DMS 273 treated with DMSO at 0.1 percent for 48 hours (cell line): ENCODE data around the gene MECP2.

ENCODE experiments used
- DNase-seq: peaks from one replicate; lab custom pipeline; 2025; lab: John Stamatoyannopoulos, UW

MECP2 gene

DNA sequence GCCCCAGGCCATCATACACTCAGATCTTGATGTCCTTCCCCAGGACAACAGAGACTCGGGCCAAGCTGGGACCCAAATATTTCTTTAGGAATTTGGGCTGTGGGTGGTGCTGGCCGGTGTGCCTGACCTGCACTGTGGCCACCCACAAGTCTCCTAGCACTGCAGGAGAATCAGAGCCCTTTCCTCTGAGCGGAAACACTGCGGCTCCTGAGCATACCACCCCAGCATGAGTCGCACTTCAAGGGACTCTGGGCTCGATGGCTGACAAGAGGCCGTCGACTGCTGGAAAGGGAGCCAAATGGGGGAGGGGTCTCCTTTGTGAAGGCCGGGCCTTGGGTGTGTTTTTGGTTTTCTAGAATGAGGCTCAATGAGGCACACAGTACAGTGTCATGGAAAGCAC, 64.9 kb downstream of the MECP2 start:
- DNase-seq = no peak

DNA sequence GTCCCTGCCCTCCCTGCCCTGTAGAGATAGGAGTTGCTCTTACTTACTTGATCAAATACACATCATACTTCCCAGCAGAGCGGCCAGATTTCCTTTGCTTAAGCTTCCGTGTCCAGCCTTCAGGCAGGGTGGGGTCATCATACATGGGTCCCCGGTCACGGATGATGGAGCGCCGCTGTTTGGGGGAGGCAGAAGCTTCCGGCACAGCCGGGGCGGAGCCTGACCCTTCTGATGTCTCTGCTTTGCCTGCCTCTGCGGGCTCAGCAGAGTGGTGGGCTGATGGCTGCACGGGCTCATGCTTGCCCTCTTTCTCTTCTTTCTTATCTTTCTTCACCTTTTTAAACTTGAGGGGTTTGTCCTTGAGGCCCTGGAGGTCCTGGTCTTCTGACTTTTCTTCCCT, 65.4 kb downstream of the MECP2 start:
- no peak for DNase-seq

DNA sequence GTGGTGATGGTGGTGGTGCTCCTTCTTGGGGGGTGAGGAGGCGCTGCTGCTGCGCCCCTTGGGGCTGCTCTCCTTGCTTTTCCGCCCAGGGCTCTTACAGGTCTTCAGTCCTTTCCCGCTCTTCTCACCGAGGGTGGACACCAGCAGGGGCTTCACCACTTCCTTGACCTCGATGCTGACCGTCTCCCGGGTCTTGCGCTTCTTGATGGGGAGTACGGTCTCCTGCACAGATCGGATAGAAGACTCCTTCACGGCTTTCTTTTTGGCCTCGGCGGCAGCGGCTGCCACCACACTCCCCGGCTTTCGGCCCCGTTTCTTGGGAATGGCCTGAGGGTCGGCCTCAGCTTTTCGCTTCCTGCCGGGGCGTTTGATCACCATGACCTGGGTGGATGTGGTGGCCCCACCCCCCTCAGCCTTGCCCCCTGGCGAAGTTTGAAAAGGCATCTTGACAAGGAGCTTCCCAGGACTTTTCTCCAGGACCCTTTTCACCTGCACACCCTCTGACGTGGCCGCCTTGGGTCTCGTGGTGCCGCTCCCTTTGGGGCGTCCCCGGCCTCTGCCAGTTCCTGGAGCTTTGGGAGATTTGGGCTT, 66.7 kb downstream of the MECP2 start:
- DNase-seq = no peak

GRCh38 chrX:154030266-154030665, 67.3 kb downstream of the MECP2 start:
- DNase-seq = no peak

GRCh38 chrX:154029439-154029838, 68.1 kb downstream of the MECP2 start:
- DNase-seq = no peak

GRCh38 chrX:154028502-154029184, 68.9 kb downstream of the MECP2 start:
- DNase-seq = no peak

GRCh38 chrX:154027986-154028385, 69.5 kb downstream of the MECP2 start:
- DNase-seq = no peak

DNA sequence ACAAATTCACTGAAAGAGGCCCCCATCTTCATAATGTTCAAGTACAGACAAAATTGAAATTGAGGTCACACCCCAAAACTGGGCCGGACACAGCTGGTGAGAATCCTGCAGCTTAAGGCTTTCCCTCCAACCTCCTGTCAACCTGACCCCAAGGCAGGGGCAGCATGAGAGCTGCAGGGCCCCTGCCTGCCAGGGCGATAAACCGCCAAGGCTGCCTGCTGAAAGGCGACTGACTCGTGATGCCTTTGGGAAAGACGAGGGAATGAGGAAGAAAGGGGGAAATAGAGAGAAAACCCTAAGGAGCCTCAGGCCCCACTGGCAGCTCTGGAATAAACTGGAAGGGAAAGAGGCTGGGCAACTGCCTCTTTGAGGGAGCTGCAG, 70.5 kb downstream of the MECP2 start:
- no peak for DNase-seq

- DNase-seq = no peak
These were observed 71.1 kb downstream of the MECP2 start for GRCh38 chrX:154026136-154027021.

- DNase-seq = no peak
These were observed 72.3 kb downstream of the MECP2 start for GRCh38 chrX:154025230-154025629.

DNA sequence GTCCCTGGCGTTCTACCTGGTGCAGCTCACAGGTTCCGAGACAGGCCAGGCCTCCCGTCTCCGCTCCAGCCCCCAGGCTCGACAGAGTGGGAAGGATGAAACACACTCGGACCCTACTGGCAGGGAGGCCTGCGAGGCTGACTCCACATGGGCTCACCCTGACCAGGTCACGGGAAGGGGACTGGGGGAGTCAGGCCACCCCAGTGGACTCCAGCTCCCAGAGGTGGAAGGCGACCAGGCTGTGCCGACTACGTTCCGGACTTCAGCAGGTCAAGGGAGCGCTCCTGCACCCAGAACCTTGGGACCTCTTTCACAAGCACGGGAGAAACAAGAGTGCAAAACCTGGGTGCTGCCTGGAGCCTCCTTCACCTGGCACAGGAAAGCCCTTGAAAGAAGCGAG, 73.2 kb downstream of the MECP2 start:
- DNase-seq = no peak

- no peak for DNase-seq
These were observed 74.1 kb downstream of the MECP2 start for GRCh38 chrX:154023276-154024000.

- no peak for DNase-seq
These were observed 75.4 kb downstream of the MECP2 start for GRCh38 chrX:154022108-154022507.

DNA sequence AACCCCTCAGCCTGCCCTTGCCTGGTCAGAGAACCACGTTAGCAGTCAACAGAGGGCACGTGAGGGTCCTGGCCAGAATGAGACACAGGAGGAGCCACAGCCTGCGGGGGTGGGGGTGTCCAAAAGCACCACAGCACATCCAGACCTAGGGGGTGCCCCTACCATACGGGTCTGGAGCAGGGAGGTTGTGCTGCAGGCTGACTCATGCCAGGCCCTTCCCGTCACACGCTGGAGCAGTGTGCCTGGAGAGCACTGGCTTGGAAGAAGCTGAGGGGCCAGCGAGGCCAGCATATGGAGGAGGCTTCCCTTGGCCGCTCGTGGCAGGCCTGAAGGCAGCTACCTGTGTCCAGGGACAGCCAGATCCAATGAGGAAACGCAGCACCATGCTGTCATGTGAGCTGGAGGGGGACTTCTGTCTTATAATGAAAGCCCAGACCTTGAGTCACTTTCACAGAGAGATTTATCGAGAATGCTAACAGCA, 76.3 kb downstream of the MECP2 start:
- no peak for DNase-seq

DNA sequence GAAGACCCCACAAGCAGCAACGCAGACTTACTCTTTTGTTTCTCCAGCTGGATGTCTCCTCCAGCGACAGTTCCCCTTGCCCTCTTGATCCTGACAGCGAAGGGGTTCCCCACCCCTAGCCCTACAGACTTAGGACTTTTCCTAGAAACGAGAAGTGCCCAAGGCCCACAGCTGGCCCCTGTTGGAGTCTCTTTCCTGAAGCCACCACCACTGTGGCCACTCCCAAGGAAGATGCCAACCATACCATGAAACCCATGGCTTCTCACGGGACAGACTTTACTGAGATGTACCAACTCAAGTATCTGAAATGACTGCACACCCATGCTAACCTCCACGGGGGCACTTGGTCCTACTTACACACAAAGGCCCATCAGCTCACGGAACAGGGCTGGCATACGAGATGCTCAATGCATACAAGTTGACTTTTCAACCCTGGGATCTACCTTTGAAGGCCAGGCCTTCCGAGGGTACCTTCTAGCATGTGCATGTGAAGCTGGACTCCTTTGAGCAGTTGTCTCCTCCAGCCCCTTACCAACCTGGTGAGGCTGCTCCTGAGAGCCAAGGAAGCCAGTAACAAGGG, 76.9 kb downstream of the MECP2 start:
- DNase-seq = no peak

- DNase-seq = no peak
These were observed 77.6 kb downstream of the MECP2 start, which contains the start of gene IRAK1 for GRCh38 chrX:154019633-154020528. Gene IRAK1, minus strand, starts transcription at chrX:154019902. Its CDS starts 90 bp downstream, at chrX:154019812.

GRCh38 chrX:154019061-154019621, 78.4 kb downstream of the MECP2 start:
- no peak for DNase-seq

DNA sequence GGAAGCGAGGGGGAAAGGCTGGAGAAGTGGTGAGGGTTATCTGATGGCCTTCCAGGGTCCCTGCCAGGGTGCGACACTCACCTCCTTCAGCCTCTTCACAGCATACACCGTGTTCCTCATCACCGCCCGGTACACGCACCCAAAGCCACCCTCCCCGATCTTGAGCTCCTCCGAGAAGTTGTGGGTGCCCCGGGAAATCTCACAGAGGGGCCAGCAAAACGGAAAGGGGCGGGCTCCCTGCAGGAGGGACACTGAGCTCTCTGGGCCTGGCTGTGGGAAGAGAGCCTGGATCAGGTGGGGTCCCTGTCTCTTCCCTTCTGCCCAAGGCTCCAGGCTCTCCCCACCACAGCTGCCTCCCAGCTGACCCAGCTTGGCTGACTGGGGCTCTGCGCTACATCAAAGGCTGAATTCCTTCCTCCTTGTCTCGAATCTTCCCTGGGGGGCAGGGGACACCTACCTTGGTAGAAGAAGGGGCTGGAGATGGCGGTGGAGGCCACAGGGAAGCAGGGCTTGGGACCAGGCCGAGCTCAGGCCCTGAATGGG, 78.9 kb downstream of the MECP2 start:
- no peak for DNase-seq

- DNase-seq = no peak
These were observed 79.6 kb downstream of the MECP2 start for GRCh38 chrX:154017766-154018517.
